ENCODE results near the gene MROH8. TPM values are rescaled to one million over a fixed set of nuclear protein-coding genes. Genes with fewer than 3 reads are reported as not detected.
"Not testable (repeated sequence)": the region's sequence is repeated elsewhere in the genome, so short reads cannot be mapped to it uniquely, and the experiment has no call there.

MROH8 gene
- total RNA-seq, 1 donor from 2014 or later: under 0.01 TPM

- Histone ChIP-seq H3K27me3 (ENCODE audit: control insufficient read depth, insufficient read depth, low read length) (no peaks in the 10 kb centered on the region), H3K4me3 (ENCODE audit: low read depth, low read length) (no peak overlapping the region), H3K36me3 (ENCODE audit: control insufficient read depth, insufficient read depth, low read length) (no peaks in the 10 kb centered on the region)
- FAIRE-seq: no peak
- TF ChIP-seq, protein P1, sequence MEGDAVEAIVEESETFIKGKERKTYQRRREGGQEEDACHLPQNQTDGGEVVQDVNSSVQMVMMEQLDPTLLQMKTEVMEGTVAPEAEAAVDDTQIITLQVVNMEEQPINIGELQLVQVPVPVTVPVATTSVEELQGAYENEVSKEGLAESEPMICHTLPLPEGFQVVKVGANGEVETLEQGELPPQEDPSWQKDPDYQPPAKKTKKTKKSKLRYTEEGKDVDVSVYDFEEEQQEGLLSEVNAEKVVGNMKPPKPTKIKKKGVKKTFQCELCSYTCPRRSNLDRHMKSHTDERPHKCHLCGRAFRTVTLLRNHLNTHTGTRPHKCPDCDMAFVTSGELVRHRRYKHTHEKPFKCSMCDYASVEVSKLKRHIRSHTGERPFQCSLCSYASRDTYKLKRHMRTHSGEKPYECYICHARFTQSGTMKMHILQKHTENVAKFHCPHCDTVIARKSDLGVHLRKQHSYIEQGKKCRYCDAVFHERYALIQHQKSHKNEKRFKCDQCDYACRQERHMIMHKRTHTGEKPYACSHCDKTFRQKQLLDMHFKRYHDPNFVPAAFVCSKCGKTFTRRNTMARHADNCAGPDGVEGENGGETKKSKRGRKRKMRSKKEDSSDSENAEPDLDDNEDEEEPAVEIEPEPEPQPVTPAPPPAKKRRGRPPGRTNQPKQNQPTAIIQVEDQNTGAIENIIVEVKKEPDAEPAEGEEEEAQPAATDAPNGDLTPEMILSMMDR (IDR thresholded peaks at IDR 0.05; ENCODE audit: insufficient read depth, low read length, severe bottlenecking): no peak
- DNase-seq (ENCODE audit: low read depth): no peak
These were observed 102.3 kb downstream of the MROH8 start for GRCh38 chr20:37077009-37077408.

DNA sequence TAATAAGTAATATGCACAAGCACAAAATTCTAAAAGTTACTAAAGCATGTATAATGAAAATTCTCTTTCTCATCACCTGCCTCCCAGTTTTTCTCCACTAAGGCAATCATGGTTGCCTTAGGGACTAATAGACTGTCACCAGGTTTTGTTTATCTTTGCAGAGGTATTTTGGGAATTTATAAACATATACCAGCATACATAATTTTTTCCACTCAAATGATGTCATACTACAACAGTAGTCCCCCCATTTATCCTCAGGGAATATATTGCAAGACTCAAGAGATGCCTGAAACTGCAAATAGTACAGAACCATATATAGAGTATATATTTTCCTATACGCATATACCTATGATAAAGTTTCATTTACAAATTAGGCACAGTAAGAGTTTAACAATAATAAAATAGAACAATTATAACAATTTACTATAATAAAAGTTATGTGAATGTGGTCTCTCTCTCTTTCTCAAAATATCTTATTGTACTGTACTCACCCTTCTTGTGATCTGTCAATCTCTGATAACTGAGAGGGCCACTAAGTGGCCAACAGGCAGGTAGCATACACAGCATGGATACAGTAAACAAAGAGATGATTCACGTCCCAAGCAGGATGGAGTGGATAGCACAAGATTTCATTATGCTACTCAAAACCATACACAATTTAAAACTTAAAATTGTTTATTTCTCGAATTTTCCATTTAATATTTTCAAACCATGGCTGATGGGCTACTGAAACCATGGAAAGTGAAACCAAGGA, 103.2 kb downstream of the MROH8 start:
- FAIRE-seq (no peak), DNase-seq (ENCODE audit: low read depth) (peak; percentile 6)
- H3K4me3 ChIP-seq (ENCODE audit: low read depth, low read length): no peak overlapping the region
- TF ChIP-seq, protein P1 (IDR thresholded peaks at IDR 0.05; ENCODE audit: insufficient read depth, low read length, severe bottlenecking): no peak
- H3K36me3 ChIP-seq (ENCODE audit: control insufficient read depth, insufficient read depth, low read length): no peaks in the 10 kb centered on the region
- no peaks in the 10 kb centered on the region for H3K27me3 ChIP-seq (ENCODE audit: control insufficient read depth, insufficient read depth, low read length)

- TF ChIP-seq, protein P1 (IDR thresholded peaks at IDR 0.05; ENCODE audit: insufficient read depth, low read length, severe bottlenecking): no peak
- Histone ChIP-seq H3K4me3 (ENCODE audit: low read depth, low read length) (no peak overlapping the region), H3K27me3 (ENCODE audit: control insufficient read depth, insufficient read depth, low read length) (no peaks in the 10 kb centered on the region), H3K36me3 (ENCODE audit: control insufficient read depth, insufficient read depth, low read length) (no peaks in the 10 kb centered on the region)
- DNase-seq (ENCODE audit: low read depth) (no peak), FAIRE-seq (no peak)
These were observed 106.8 kb downstream of the MROH8 start for GRCh38 chr20:37072293-37073196.

GRCh38 chr20:37071481-37071911, 107.9 kb downstream of the MROH8 start:
- Histone ChIP-seq H3K4me3 (ENCODE audit: low read depth, low read length) (no peak overlapping the region), H3K27me3 (ENCODE audit: control insufficient read depth, insufficient read depth, low read length) (no peaks in the 10 kb centered on the region), H3K36me3 (ENCODE audit: control insufficient read depth, insufficient read depth, low read length) (no peaks in the 10 kb centered on the region)
- DNase-seq (ENCODE audit: low read depth) (peak; percentile 89), FAIRE-seq (no peak)
- TF ChIP-seq, protein P1 (IDR thresholded peaks at IDR 0.05; ENCODE audit: insufficient read depth, low read length, severe bottlenecking): no peak

DNA sequence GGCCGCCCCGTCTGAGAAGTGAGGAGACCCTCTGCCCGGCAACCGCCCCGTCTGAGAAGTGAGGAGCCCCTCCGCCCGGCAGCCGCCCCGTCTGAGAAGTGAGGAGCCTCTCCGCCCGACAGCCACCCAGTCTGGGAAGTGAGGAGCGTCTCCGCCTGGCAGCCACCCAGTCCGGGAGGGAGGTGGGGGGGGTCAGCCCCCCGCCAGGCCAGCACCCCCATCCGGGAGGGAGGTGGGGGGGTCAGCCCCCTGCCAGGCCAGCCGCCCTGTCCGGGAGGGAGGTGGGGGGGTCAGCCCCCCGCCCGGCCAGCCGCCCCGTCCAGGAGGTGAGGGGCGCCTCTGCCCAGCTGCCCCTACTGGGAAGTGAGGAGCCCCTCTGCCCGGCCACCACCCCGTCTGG, 109.8 kb downstream of the MROH8 start:
- not testable (repeated sequence) for DNase-seq (ENCODE audit: low read depth); FAIRE-seq; H3K36me3 ChIP-seq (ENCODE audit: control insufficient read depth, insufficient read depth, low read length); H3K4me3 ChIP-seq (ENCODE audit: low read depth, low read length); H3K27me3 ChIP-seq (ENCODE audit: control insufficient read depth, insufficient read depth, low read length)

DNA sequence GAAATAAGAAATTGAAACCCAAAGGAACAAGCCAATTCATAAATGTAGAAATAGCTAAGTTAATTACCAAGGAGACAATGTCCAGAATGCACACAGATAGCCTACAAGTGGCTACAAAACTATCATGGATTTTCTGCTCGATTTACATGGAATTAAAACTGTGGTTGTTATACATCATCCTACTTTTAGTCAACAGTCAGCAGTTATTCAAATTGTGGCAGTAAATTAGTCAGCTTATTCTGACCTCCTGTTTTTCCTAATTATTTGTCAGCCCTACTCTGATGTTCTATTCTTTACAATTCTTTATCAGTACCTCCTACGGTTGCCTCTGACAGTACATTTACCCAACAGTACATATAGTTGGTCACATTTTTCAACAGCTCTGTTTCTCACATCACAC, 113.2 kb downstream of the MROH8 start:
- TF ChIP-seq, protein P1 (IDR thresholded peaks at IDR 0.05; ENCODE audit: insufficient read depth, low read length, severe bottlenecking): no peak
- FAIRE-seq: no peak

More for the DNA sequence above, 113.2 kb downstream of the MROH8 start:
- Histone ChIP-seq H3K27me3 (ENCODE audit: control insufficient read depth, insufficient read depth, low read length) (no peaks in the 10 kb centered on the region), H3K4me3 (ENCODE audit: low read depth, low read length) (no peak overlapping the region), H3K36me3 (ENCODE audit: control insufficient read depth, insufficient read depth, low read length) (peaks cover 1% of the 10 kb centered on the region)
- DNase-seq (ENCODE audit: low read depth): no peak
